SU-DHL-6 (cell line): ENCODE measurements around the gene STK39.

ENCODE experiments used
- CTCF ChIP-seq: fragments of 200-600 bp; sonication (generic); IDR thresholded peaks from one replicate; pipeline ENCODE4 v1.5.1; 2017; ENCODE audit warnings: antibody characterized with exemption, mild to moderate bottlenecking, low read length, moderate library complexity; ENCODE audit not compliant: insufficient read depth, poor library complexity, severe bottlenecking
- EZH2phosphoT487 ChIP-seq: fragments of 200-600 bp; sonication (generic), shearing (Covaris generic); conservative IDR thresholded peaks from 2 replicates; pipeline ENCODE4 v1.6.1; 2018; ENCODE audit warnings: mild to moderate bottlenecking, antibody characterized with exemption, low read length, moderate library complexity, mixed read lengths

DNA sequence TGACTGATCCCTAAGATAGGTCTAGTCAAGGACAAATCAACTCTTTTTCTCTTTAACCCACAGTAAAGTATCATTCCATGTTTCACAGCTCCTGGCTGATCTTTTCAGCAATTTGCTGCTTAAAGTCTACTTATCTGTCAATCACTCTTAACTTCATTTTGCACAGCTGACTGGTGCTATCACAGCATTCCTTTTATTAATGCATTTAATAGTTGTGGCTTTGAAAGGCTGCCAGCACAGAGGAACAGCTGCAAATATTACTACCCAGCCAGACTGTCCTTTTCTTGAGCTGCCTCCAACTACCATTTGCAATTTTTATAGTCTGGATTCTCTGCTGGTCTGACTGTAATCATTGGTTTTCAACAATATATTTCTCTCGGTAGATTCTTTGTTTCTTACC, 303.5 kb downstream of the STK39 start:
- TF ChIP-seq CTCF (no peak), EZH2phosphoT487 (no peak)
